Measurements from ENCODE around the gene ZNF266. TPM values are rescaled to one million over a fixed set of nuclear protein-coding genes. Genes with fewer than 3 reads are reported as not detected.

The ZNF266 gene
- 5.8 and 8.1 TPM in 2 replicates for total RNA-seq

DNA sequence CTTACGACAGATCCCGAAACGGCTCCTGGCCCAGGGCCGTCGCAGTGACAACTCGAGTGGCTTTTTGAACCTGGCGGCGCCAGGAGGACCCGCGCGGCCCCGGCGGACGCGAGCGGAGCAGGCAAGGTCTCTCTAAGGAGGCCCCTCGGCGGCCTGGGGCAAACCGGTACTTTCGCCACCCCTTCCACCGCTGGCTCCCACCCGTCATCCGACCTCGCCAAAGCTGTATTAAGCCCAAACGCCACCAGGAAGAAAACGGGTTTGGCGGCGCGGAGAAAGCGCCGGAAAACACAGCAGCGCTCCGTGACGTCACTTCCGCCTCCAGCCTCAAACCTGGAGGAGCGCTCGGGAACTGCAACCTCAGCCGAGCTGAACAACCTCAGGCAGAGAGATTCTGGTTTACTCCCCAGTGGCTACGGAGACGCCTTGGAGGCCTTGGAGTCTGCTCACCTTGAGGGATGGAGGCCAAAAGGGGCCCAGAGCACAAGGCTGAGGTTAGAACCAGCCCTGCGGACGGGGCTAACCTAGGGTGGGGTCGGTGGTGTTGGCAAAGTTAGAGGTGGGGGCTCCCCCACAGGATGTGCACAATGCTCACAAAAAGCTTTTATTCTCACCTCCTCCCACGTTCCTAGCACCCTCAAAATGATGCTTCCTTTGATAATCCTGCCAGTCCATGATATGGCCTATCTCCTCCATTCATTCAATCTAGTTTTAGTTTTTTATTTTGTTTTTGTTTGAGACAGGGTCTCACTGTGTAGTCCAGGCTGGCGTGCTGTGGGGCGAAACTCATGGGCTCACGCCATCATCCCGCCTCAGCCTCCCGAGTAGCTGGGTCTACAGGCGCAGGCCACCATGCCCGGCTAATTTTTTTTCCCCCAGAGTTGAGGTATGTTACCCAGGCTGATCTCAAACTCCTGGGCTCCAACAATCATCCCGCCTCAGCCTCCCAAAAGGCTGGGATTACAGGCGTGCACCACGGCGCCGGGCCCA lies at the start of gene ZNF266:
Gene ZNF266 (minus strand): TSS at position 295 of the 990 bp plus-strand sequence. CDS start 15,484 bp downstream, outside the sequence.

DNA sequence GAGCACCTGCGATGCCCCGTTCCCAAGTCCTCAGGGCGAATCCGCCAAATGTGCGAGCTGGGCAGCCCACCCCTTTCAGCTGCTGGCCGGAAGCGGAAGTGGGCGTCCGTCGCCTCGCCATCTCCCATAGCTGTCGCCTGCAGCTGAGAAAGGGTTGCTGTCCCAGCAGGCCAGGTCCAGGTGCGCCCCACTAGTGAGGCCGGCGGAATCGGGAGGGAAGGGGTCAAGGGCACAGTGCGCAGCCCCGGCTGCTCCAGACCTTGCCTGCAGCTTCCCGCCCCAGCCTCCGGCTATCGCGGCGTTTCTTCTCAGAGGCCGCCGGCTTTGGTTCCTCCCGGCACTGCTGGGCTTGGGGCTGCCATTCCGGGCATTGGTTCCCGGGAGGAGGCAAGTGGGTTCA lies 72.5 kb downstream of the ZNF266 start, which contains the start of gene ZNF177:
Gene ZNF177 (plus strand): TSS at position 109 of the 400 bp plus-strand sequence. CDS start 15,299 bp downstream, outside the sequence.

Other genes with a start within 250 kb of the ZNF266 start
- not detected in 2 replicates for gene OR7D4, start 216.0 kb downstream of the ZNF266 start, total RNA-seq
- gene OR7E24, start 184.6 kb downstream of the ZNF266 start, total RNA-seq = not detected in 2 replicates
- gene ZNF699, start 125.7 kb downstream of the ZNF266 start, total RNA-seq = 11.3 and 18.8 TPM in 2 replicates
- gene ZNF559, start 111.4 kb downstream of the ZNF266 start, total RNA-seq = 7.2 and 13.0 TPM in 2 replicates
- gene ZNF177, start 72.6 kb downstream of the ZNF266 start, total RNA-seq = 0.21 and 0.72 TPM in 2 replicates
- 0.43 and 0.72 TPM in 2 replicates for gene ZNF560, start 63.0 kb upstream of the ZNF266 start, total RNA-seq
- 15.2 and 17.3 TPM in 2 replicates for gene ZNF426, start 103.1 kb upstream of the ZNF266 start, total RNA-seq
- 50.8 and 58.4 TPM in 2 replicates for gene ZNF121, start 148.9 kb upstream of the ZNF266 start, total RNA-seq
- 42.2 and 44.5 TPM in 2 replicates for gene ZNF561, start 185.7 kb upstream of the ZNF266 start, total RNA-seq
- 38.2 and 52.8 TPM in 2 replicates for gene ZNF562, start 239.5 kb upstream of the ZNF266 start, total RNA-seq